Muscle layer of duodenum (tissue), 2 donors: ENCODE results near the gene TMPRSS7.

Experiments
- H3K27ac ChIP-seq: one replicate; pipeline ENCODE4 v1.7.0; 2013; ENCODE audit warnings: mild to moderate bottlenecking, low read length
- H3K27me3 ChIP-seq: one replicate; pipeline ENCODE4 v1.7.0; 2013; ENCODE audit warnings: low read depth, mild to moderate bottlenecking, control low read depth, low read length
- H3K36me3 ChIP-seq, 2 donors: one replicate each; pipeline ENCODE4 v1.7.0; 2013; ENCODE audit warnings: low read length in 2 of 2, control low read depth in 1 of 2, mild to moderate bottlenecking in 1 of 2; ENCODE audit not compliant: insufficient read depth in 2 of 2, control insufficient read depth in 1 of 2
- H3K4me1 ChIP-seq, 2 donors: one replicate each; pipeline ENCODE4 v1.7.0; 2013; ENCODE audit warnings: low read length in 2 of 2, mild to moderate bottlenecking in 2 of 2, control low read depth in 1 of 2, moderate library complexity in 1 of 2; ENCODE audit not compliant: insufficient read depth in 2 of 2, control insufficient read depth in 1 of 2
- H3K4me3 ChIP-seq, 2 donors: one replicate each; pipeline ENCODE4 v1.7.0; 2013; ENCODE audit warnings: low read length in 2 of 2, low read depth in 1 of 2, mild to moderate bottlenecking in 1 of 2
- H3K9me3 ChIP-seq, 2 donors: one replicate each; pipeline ENCODE4 v1.7.0; 2013; ENCODE audit warnings: low read length in 2 of 2, control low read depth in 1 of 2, mild to moderate bottlenecking in 1 of 2; ENCODE audit not compliant: control insufficient read depth in 1 of 2
- donor health status: healthy.

Gene TMPRSS7

DNA sequence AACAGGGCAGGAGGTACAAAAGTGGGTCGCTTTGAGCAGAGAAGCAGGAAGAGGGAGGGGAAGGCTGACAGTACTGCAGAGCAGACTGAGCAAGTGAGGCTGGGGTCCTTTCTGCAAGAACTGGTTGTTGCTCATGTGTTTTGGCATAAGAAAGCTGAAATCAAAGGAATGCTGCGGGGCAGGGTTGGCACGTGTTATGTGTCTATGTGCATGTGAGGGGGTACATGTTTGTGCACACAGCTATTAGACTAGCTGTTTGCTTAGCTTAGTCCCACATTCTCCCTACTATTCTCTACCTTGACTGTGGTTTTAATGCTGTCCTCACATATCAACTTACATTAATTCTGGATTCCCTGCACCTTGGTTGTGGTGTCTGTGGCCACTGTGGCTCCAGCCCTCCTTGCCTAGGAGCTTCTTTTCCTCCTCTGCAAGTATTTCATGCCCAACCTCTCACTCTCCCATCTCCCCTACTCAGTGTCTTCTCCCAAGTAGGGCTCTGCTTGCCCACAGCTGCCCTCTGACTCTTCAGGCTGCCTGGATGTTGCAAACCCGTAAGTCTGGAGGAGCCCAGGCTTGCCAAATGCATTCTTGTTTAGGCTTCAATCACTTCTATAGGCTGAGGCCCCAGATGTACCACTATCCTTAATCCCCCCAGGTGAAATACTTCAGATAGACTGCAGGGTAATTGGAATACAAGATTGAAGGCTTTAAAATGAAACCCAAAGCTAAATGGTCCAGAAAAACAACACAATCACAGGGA is 31.0 kb upstream of the TMPRSS7 start:
- H3K27ac ChIP-seq = no peak overlapping the region
- no peaks in the 10 kb centered on the region for H3K9me3 ChIP-seq
- H3K27me3 ChIP-seq = no peaks in the 10 kb centered on the region
- H3K4me3 ChIP-seq = no peak overlapping the region
- H3K36me3 ChIP-seq = no peaks in the 10 kb centered on the region
- peaks cover 2 to 15% of the 10 kb centered on the region in 2 donors for H3K4me1 ChIP-seq

DNA sequence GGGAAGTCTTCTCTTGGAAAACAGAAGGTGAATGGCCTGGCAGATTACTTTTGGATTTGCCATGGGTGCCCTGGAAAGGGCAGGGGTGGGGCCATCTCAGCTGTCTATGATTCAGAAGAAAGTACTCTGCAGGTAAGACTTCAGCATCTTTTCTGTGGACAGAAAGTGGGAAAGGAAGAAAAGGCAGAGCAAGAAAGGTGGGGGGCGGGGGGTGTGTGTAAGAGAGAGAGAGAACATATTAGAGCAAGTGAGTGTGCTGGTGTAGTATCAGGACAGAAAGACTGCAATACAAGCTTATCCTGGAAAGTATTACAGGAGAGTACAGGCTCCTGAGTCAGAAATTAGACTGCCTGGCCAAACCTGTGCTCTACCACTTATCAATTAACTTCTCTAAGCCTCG is 30.3 kb upstream of the TMPRSS7 start:
- peaks cover 0 to 10% of the 10 kb centered on the region in 2 donors for H3K4me1 ChIP-seq
- no peak overlapping the region for H3K27ac ChIP-seq

DNA sequence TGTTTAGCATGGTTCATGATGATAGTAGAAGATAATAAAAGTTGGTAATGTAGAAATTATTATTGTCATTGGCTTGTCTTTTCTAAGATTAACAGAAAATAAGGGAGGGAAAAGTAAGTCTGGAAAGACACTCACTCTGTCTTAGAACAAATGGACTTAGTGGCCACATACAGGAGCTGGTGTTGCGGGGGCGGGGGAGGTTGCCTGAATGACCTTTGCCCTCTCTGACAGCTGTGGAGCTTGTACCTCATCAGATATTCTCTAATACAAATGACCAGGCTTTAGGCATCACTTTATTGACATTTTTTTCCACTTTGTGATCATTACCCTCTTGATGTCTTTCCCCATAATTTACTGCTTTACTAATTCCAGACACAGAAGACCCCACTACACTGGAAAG is 29.9 kb upstream of the TMPRSS7 start:
- Histone ChIP-seq H3K4me1 (peaks cover 0 to 6% of the 10 kb centered on the region in 2 donors), H3K27me3 (no peaks in the 10 kb centered on the region), H3K9me3 (no peaks in the 10 kb centered on the region), H3K36me3 (no peaks in the 10 kb centered on the region), H3K27ac (no peak overlapping the region), H3K4me3 (no peak overlapping the region)

More for the DNA sequence above, 30.3 kb upstream of the TMPRSS7 start:
- Histone ChIP-seq H3K36me3 (no peaks in the 10 kb centered on the region), H3K9me3 (no peaks in the 10 kb centered on the region), H3K4me3 (no peak overlapping the region), H3K27me3 (no peaks in the 10 kb centered on the region)

DNA sequence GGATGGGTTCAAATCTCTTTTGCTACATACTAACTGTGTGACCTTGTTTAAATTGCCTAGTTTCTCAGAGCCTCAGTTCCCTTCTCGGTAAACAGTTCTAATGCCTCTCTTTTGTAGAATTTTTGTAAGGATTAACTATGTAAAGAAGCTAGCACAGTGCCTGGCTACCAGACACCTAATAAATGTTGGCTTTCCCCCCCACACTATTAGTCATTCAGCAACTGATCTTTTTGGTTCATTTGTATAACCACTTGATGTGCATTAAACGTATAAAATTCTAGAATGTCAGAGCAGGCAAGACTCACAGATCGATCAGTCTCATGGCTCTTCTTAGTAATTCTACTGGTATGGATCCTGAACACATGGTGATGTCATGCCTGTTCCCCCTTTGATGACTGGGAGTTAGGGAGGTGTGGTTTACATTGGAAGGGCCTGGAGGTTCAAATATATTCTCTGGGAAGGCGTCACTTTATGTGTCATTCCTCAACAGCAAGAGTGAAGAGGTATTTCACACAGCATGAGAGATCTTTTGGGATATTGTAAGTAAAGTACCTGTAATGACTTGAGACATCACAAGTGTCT is 29.4 kb upstream of the TMPRSS7 start:
- Histone ChIP-seq H3K4me3 (no peak overlapping the region), H3K36me3 (no peaks in the 10 kb centered on the region), H3K27ac (no peak overlapping the region), H3K9me3 (no peaks in the 10 kb centered on the region), H3K27me3 (no peaks in the 10 kb centered on the region), H3K4me1 (peaks cover 0 to 6% of the 10 kb centered on the region in 2 donors)

DNA sequence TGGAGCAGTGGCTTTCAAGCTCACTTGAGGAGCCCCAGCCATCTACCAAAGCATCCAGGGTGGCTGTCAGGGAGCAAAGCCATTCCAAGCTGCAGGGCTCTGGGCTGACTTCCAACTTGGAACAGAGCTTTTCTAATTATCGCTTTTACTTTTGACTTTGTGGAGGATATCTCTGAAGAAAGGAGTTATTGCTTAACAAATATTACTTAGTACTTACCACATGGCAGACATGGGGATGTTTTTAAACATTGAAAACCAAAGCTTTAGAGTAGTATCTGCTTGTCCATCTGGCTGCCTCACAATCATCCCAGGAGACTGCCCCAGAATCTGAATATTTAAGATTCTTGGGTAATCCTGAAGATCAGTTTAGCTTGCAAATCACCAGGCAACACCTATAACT is 26.9 kb upstream of the TMPRSS7 start:
- no peaks in the 10 kb centered on the region for H3K36me3 ChIP-seq
- H3K4me1 ChIP-seq = peaks cover 0 to 11% of the 10 kb centered on the region in 2 donors
- H3K4me3 ChIP-seq = no peak overlapping the region
- no peaks in the 10 kb centered on the region for H3K9me3 ChIP-seq
- H3K27me3 ChIP-seq = no peaks in the 10 kb centered on the region
- no peak overlapping the region for H3K27ac ChIP-seq

DNA sequence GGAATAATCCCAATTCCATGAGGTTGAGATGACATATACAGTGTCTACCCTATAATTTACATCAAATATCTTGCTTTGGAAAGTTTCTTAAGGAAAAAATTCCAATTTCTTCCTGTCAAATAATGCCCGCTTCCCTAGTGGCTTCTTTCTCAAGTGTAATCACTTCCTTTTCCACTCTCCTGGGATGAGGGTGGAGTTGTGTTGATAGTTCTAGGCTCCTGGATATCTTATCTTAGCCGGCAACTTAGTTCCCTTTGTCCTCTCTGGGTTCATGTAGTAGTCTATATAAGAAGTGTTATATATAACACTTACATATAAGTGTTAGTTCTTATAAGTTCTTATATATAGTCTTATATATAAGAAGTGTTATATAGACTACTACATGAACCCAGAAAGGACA is 24.9 kb upstream of the TMPRSS7 start:
- H3K4me3 ChIP-seq = no peak overlapping the region
- H3K9me3 ChIP-seq = no peaks in the 10 kb centered on the region
- H3K36me3 ChIP-seq = no peaks in the 10 kb centered on the region
- no peak overlapping the region for H3K27ac ChIP-seq
- H3K27me3 ChIP-seq = no peaks in the 10 kb centered on the region
- H3K4me1 ChIP-seq = peaks cover 0 to 19% of the 10 kb centered on the region in 2 donors

DNA sequence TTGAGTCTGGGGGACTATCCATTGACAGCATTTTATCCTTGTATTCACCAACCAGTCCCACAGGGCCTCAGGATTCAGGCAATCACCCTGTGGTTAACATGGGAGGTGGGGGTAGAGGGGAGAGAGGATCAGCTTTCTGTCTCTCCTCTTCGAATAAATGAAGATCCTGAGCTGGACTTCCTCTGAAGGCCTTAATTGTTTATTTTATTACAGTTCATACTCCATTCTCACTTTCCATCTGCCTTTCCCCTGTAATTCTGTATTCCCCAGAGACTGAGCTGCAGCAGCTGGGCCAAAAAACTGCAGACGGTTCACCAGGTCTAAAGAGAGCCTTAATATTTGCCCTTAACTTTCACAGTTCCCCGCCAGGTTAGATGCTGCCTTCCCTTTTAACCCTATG is 23.9 kb upstream of the TMPRSS7 start:
- Histone ChIP-seq H3K36me3 (no peaks in the 10 kb centered on the region), H3K27ac (no peak overlapping the region), H3K9me3 (no peaks in the 10 kb centered on the region), H3K4me1 (peaks cover 0 to 19% of the 10 kb centered on the region in 2 donors), H3K27me3 (no peaks in the 10 kb centered on the region), H3K4me3 (no peak overlapping the region)

DNA sequence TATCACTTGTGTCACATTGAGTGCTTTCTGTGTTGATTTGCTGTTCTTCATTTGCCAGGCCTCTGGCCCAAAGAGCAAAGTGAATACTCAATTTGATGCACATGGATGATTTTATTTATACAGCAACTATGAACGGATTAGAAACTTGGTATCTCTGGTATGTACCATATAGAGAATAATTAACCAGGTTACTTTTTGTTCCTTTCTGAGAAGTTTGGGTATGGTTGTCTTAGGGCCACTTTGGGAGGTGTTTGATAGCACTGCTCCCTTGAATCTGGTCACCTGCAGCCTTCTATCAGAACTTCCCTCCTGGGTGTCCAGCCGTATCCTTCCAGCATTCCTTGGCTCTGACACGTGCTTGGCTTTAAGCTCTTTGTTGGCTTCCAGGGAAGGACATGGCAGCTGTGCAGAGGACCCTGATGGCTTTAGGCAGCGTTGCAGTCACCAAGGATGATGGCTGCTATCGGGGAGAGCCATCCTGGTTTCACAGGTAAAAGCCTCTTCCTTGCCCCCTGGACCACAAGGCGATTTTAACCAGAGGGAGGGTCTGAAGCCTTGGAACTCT is 23.1 kb upstream of the TMPRSS7 start:
- H3K9me3 ChIP-seq = no peaks in the 10 kb centered on the region
- H3K36me3 ChIP-seq = no peaks in the 10 kb centered on the region
- no peaks in the 10 kb centered on the region for H3K27me3 ChIP-seq
- no peak overlapping the region for H3K4me3 ChIP-seq
- no peak overlapping the region for H3K27ac ChIP-seq
- peaks cover 0 to 19% of the 10 kb centered on the region in 2 donors for H3K4me1 ChIP-seq

DNA sequence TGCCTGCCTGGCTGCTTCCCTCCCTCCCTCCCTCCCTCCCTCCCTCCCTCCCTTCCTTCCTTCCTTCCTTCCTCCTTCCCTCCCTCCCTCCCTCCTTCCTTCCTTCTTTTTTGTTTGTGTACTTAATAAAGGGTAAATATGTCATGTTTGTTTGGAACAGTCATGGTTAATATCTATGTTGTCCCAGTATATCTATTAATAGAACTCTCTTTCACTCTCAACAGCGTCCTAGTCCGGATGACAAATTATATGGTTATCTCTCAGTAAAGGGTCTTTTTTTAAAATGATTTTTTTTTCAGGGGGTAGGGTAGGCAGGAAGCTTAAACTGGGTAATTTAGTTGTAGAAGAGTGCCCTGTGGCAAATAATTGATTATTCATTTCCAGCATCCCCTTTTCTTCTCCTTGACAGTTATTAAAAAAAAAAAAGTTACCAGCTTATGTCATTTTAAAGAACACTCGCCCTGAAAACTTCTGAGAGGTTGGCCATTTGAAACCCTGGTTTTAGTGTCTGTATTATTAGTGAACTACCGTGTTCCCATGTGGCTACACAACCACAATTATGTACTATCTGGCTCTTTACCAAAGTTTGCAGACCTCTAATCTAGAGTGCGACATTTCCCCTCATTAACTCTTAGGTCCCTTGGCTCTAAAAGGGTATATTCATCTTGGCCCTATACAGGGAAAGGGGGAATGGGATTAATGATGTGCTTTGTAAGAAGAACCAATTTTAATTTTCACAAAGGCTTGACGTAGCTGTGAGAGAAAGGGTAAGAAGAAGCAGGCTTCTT is 22.1 kb upstream of the TMPRSS7 start:
- H3K27me3 ChIP-seq = no peaks in the 10 kb centered on the region
- no peak overlapping the region for H3K4me3 ChIP-seq
- H3K9me3 ChIP-seq = no peaks in the 10 kb centered on the region
- H3K27ac ChIP-seq = no peak overlapping the region
- H3K36me3 ChIP-seq = no peaks in the 10 kb centered on the region
- H3K4me1 ChIP-seq = peaks cover 0 to 17% of the 10 kb centered on the region in 2 donors

DNA sequence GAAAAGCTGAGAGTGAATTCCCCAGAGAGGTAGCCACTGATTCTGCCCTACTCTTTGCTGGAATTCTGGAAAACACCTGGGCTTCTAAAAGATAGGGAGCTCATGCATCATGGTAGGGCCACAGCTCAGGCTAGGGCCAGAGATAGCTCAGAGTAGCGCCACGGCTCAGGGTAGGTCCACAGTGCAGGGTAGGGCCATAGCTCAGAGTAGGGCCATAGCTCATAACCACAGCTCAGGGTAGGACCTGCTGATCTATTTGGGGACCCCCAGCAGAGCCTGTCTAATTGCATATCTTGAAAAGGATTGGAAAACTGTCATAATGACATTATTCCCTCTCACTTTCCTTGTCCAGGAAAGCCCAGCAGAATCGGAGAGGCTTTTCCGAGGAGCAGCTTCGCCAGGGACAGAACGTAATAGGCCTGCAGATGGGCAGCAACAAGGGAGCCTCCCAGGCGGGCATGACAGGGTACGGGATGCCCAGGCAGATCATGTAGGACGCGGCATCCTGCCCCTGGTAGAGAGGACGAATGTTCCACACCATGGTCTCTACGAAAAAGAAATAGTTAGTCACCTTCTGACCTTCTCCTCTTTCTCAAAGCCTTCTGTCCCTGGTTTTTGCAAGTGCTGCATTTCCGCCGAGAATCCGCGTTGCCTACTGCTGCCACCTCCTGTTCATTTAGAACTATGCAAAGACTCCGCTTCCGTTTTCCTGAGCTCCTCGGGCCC is 21.3 kb upstream of the TMPRSS7 start:
- Histone ChIP-seq H3K4me1 (peaks cover 0 to 12% of the 10 kb centered on the region in 2 donors), H3K36me3 (no peaks in the 10 kb centered on the region), H3K27ac (no peak overlapping the region), H3K9me3 (no peaks in the 10 kb centered on the region), H3K4me3 (no peak overlapping the region), H3K27me3 (no peaks in the 10 kb centered on the region)

DNA sequence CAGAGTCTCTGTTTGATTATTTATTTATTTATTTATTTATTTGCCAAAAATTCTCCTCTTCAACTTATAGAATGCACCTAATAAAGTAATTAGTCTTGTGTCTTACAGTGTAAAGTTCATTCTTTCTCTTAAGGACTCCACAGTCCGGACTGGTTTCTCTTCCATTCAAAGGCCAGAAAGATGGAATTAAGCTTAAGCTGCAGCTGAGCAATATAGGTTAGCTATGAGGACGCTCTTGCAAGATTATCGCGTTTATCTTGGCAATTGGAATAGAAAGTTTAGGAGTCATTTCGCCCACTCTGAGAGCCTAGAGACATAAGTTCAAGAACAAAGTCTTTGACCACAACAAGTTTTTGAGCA is 20.8 kb upstream of the TMPRSS7 start:
- Histone ChIP-seq H3K4me3 (no peak overlapping the region), H3K27ac (no peak overlapping the region), H3K27me3 (no peaks in the 10 kb centered on the region), H3K9me3 (no peaks in the 10 kb centered on the region), H3K36me3 (no peaks in the 10 kb centered on the region), H3K4me1 (peaks cover 0 to 12% of the 10 kb centered on the region in 2 donors)
